Measurements from ENCODE around the gene ATOX1. TPM values are rescaled to one million over a fixed set of nuclear protein-coding genes. Genes with fewer than 3 reads are reported as not detected.

ATOX1 gene
- total RNA-seq, 1 experiment from 2014 or later: 202 TPM

- Histone ChIP-seq H3K4me1 (ENCODE audit: control insufficient read depth, insufficient read depth, low read length) (peaks cover 5% of the 10 kb centered on the region; the same call in 1 of the 2 replicates), H3K27ac (ENCODE audit: low read length) (no peak overlapping the region; the same call in 1 of the 2 replicates), H3K27me3 (ENCODE audit: control insufficient read depth, insufficient read depth, low read length) (no peaks in the 10 kb centered on the region), H3K9me3 (ENCODE audit: control insufficient read depth, insufficient read depth, low read depth, low read length) (no peaks in the 10 kb centered on the region), H3K4me3 (ENCODE audit: low read depth in 2 of 2, low read length in 2 of 2) (no peak overlapping the region), H3K36me3 (ENCODE audit: control insufficient read depth, insufficient read depth, low read length) (no peaks in the 10 kb centered on the region)
- ChIA-PET POLR2A (no interaction called here), CTCF (no interaction called here)
- TF ChIP-seq CTCF (IDR thresholded peaks at IDR 0.05) (no peak), TCF7L2 (IDR thresholded peaks at IDR 0.05; ENCODE audit: low read depth, low read length) (no peak), SIN3A (IDR thresholded peaks at IDR 0.05; ENCODE audit: borderline replicate concordance, insufficient read depth, low read depth, low read length) (no peak), POLR2AphosphoS5 (IDR thresholded peaks at IDR 0.05; ENCODE audit: low read depth, low read length) (no peak)
- TF ChIP-seq, protein P1, sequence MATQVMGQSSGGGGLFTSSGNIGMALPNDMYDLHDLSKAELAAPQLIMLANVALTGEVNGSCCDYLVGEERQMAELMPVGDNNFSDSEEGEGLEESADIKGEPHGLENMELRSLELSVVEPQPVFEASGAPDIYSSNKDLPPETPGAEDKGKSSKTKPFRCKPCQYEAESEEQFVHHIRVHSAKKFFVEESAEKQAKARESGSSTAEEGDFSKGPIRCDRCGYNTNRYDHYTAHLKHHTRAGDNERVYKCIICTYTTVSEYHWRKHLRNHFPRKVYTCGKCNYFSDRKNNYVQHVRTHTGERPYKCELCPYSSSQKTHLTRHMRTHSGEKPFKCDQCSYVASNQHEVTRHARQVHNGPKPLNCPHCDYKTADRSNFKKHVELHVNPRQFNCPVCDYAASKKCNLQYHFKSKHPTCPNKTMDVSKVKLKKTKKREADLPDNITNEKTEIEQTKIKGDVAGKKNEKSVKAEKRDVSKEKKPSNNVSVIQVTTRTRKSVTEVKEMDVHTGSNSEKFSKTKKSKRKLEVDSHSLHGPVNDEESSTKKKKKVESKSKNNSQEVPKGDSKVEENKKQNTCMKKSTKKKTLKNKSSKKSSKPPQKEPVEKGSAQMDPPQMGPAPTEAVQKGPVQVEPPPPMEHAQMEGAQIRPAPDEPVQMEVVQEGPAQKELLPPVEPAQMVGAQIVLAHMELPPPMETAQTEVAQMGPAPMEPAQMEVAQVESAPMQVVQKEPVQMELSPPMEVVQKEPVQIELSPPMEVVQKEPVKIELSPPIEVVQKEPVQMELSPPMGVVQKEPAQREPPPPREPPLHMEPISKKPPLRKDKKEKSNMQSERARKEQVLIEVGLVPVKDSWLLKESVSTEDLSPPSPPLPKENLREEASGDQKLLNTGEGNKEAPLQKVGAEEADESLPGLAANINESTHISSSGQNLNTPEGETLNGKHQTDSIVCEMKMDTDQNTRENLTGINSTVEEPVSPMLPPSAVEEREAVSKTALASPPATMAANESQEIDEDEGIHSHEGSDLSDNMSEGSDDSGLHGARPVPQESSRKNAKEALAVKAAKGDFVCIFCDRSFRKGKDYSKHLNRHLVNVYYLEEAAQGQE (IDR thresholded peaks at IDR 0.05; ENCODE audit: insufficient read depth in 1 of 2, low read depth in 2 of 2, low read length in 1 of 2): no peak
- no TSS peak for BruUV-seq (replicated peaks)
- DNase-seq (ENCODE audit: low read depth, low spot score): no peak
- ATAC-seq: no peak
- intact Hi-C loops (cut with micrococcal nuclease; ENCODE audit: unreplicated experiment) (no loop called here), in situ Hi-C loops (cut with HindIII; ENCODE audit: low pct_unique_long_range_greater_than_20kb, low sequenced_read_pairs) (no loop called here)
These were observed 34.1 kb downstream of the ATOX1 start for GRCh38 chr5:151724360-151724759.

- H3K36me3 ChIP-seq (ENCODE audit: control insufficient read depth, insufficient read depth, low read length): no peaks in the 10 kb centered on the region
- ChIA-PET CTCF (no interaction called here), POLR2A (no interaction called here)
- in situ Hi-C loops (cut with HindIII; ENCODE audit: low pct_unique_long_range_greater_than_20kb, low sequenced_read_pairs): no loop called here
- H3K27ac ChIP-seq (ENCODE audit: low read length): peak overlapping the region; percentile 54; the same call in 1 of the 2 replicates
- H3K27me3 ChIP-seq (ENCODE audit: control insufficient read depth, insufficient read depth, low read length): no peaks in the 10 kb centered on the region
- no peak overlapping the region for H3K4me3 ChIP-seq (ENCODE audit: low read depth in 2 of 2, low read length in 2 of 2)
- DNase-seq (ENCODE audit: low read depth, low spot score): no peak
- no peak for ATAC-seq
- H3K9me3 ChIP-seq (ENCODE audit: control insufficient read depth, insufficient read depth, low read depth, low read length): no peaks in the 10 kb centered on the region
- no peak for TF ChIP-seq POLR2AphosphoS5 (IDR thresholded peaks at IDR 0.05; ENCODE audit: low read depth, low read length)
- H3K4me1 ChIP-seq (ENCODE audit: control insufficient read depth, insufficient read depth, low read length): peaks cover 11% of the 10 kb centered on the region
- intact Hi-C loops (cut with micrococcal nuclease; ENCODE audit: unreplicated experiment): no loop called here
- no TSS peak for BruUV-seq (replicated peaks)
These were observed 35.9 kb downstream of the ATOX1 start for GRCh38 chr5:151722546-151722945.

DNA sequence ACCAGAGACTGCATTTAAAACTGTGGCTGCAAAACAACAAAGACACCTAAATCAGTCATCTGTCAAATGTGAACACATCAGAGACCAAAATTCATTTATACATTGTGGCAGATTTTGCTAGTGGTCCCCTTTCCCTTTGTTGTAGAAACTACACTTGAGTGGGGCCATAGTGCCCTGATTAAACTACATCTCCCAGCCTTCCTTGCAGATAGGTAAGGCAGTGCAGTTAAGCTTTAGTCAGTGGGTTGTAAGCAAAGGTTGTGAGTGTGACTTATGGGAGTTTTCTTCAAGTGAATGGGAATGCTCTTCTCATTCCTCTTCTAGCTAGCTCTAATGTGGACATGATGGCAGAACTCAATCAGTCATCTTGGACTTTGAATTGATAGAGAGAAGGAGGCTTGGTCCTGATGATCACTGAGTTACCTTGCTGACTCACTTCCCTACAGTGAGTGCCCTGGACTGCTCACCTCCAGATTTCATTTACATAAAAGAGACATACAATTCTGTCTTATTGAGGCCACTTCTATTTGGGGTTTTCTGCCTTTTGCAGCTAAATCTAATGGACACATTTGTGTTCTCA, 36.5 kb downstream of the ATOX1 start:
- no peaks in the 10 kb centered on the region for H3K9me3 ChIP-seq (ENCODE audit: control insufficient read depth, insufficient read depth, low read depth, low read length)
- in situ Hi-C loops (cut with HindIII; ENCODE audit: low pct_unique_long_range_greater_than_20kb, low sequenced_read_pairs) (no loop called here), intact Hi-C loops (cut with micrococcal nuclease; ENCODE audit: unreplicated experiment) (no loop called here)
- peaks cover 14% of the 10 kb centered on the region for H3K4me1 ChIP-seq (ENCODE audit: control insufficient read depth, insufficient read depth, low read length)
- TF ChIP-seq CTCF (IDR thresholded peaks at IDR 0.05) (no peak), TCF7L2 (IDR thresholded peaks at IDR 0.05; ENCODE audit: low read depth, low read length) (no peak), POLR2AphosphoS5 (IDR thresholded peaks at IDR 0.05; ENCODE audit: low read depth, low read length) (no peak), SIN3A (IDR thresholded peaks at IDR 0.05; ENCODE audit: borderline replicate concordance, insufficient read depth, low read depth, low read length) (no peak)
- TF ChIP-seq, protein P1 (IDR thresholded peaks at IDR 0.05; ENCODE audit: insufficient read depth in 1 of 2, low read depth in 2 of 2, low read length in 1 of 2): no peak
- peak overlapping the region; percentile 54; the same call in 1 of the 2 replicates for H3K27ac ChIP-seq (ENCODE audit: low read length)
- CTCF ChIA-PET: interaction anchor here (0.6 kb wide), 1 partner anchor 17 kb away, joined by 3 read pairs; no protein-coding TSS in a partner anchor
- H3K36me3 ChIP-seq (ENCODE audit: control insufficient read depth, insufficient read depth, low read length): no peaks in the 10 kb centered on the region
- DNase-seq (ENCODE audit: low read depth, low spot score): no peak
- BruUV-seq (replicated peaks): no TSS peak
- ATAC-seq: no peak
- POLR2A ChIA-PET: no interaction called here
- H3K27me3 ChIP-seq (ENCODE audit: control insufficient read depth, insufficient read depth, low read length): no peaks in the 10 kb centered on the region
- no peak overlapping the region for H3K4me3 ChIP-seq (ENCODE audit: low read depth in 2 of 2, low read length in 2 of 2)
